Astrocyte (in vitro differentiated cells and primary cell): ENCODE results near the gene TEX19. TPM values are rescaled to one million over a fixed set of nuclear protein-coding genes. Genes with fewer than 3 reads are reported as not detected.

ENCODE experiments used
- DNase-seq: peaks from one replicate; pipeline ENCODE4 v3.0.0-alpha.2; 2010; ENCODE audit warnings: low read depth
- FAIRE-seq: peaks from 2 replicates; lab custom pipeline; 2011; peaks lifted over from hg19 to GRCh38; lab: Jason Lieb, UNC
- H2AFZ ChIP-seq: 2 replicates; pipeline ENCODE4 v1.6.0; 2012; ENCODE audit warnings: low read depth, low read length, inconsistent platforms
- H3K27ac ChIP-seq: 2 replicates; pipeline ENCODE4 v1.5.1; 2011; ENCODE audit warnings: low read depth, low read length, inconsistent platforms
- H3K27me3 ChIP-seq: 2 replicates; pipeline ENCODE4 v1.6.0; 2011; ENCODE audit warnings: low read length, inconsistent platforms; ENCODE audit not compliant: insufficient read depth
- H3K36me3 ChIP-seq: 2 replicates; pipeline ENCODE4 v1.5.1; 2011; ENCODE audit warnings: low read length, inconsistent platforms; ENCODE audit not compliant: insufficient read depth
- H3K4me1 ChIP-seq: 2 replicates; pipeline ENCODE4 v1.5.1; 2011; ENCODE audit warnings: low read length, inconsistent platforms; ENCODE audit not compliant: insufficient read depth
- H3K4me2 ChIP-seq: 2 replicates; pipeline ENCODE4 v1.6.0; 2012; ENCODE audit warnings: low read length, inconsistent platforms
- H3K4me3 ChIP-seq: 2 replicates; pipeline ENCODE4 v1.5.1; 2011; ENCODE audit warnings: low read depth, mild to moderate bottlenecking, low read length, inconsistent platforms; ENCODE audit not compliant: insufficient read depth
- H3K79me2 ChIP-seq: 2 replicates; pipeline ENCODE4 v1.6.0; 2012; ENCODE audit warnings: mild to moderate bottlenecking, low read length, inconsistent platforms; ENCODE audit not compliant: insufficient read depth
- H3K9ac ChIP-seq: 2 replicates; pipeline ENCODE4 v1.6.0; 2012; ENCODE audit warnings: mild to moderate bottlenecking, low read length, inconsistent platforms
- H3K9me3 ChIP-seq: 2 replicates; pipeline ENCODE4 v1.5.1; 2012; ENCODE audit warnings: low read depth, mild to moderate bottlenecking, low read length, inconsistent platforms; ENCODE audit not compliant: insufficient read depth
- H4K20me1 ChIP-seq: 2 replicates; pipeline ENCODE4 v1.6.0; 2012; ENCODE audit warnings: low read length, inconsistent platforms; ENCODE audit not compliant: insufficient read depth
- H3K27ac Mint-ChIP-seq: one replicate; pipeline ENCODE4 v1.8.0; 2021; ENCODE audit warnings: mild to moderate bottlenecking, mixed read lengths; ENCODE audit not compliant: unreplicated experiment
- H3K27me3 Mint-ChIP-seq: one replicate; pipeline ENCODE4 v1.8.0; 2021; ENCODE audit warnings: low read depth, mixed read lengths; ENCODE audit not compliant: unreplicated experiment
- H3K36me3 Mint-ChIP-seq: one replicate; pipeline ENCODE4 v1.8.0; 2021; ENCODE audit warnings: low read depth, mixed read lengths; ENCODE audit not compliant: unreplicated experiment
- H3K4me1 Mint-ChIP-seq: one replicate; pipeline ENCODE4 v1.8.0; 2021; ENCODE audit warnings: low read depth, mixed read lengths; ENCODE audit not compliant: unreplicated experiment
- H3K4me3 Mint-ChIP-seq: one replicate; pipeline ENCODE4 v1.8.0; 2021; ENCODE audit warnings: mild to moderate bottlenecking, moderate library complexity, mixed read lengths; ENCODE audit not compliant: unreplicated experiment
- H3K9me3 Mint-ChIP-seq: one replicate; pipeline ENCODE4 v1.8.0; 2021; ENCODE audit warnings: mild to moderate bottlenecking, mixed read lengths; ENCODE audit not compliant: unreplicated experiment
- EZH2 ChIP-seq: IDR thresholded peaks from 2 replicates; pipeline ENCODE4 v1.6.1; 2012; ENCODE audit warnings: mild to moderate bottlenecking, low read length, inconsistent platforms; ENCODE audit not compliant: insufficient read depth
- total RNA-seq: library from RNA; stranded (reverse); gene quantifications from 2 replicates; pipeline ENCODE4 v1.2.1, GENCODE V29; 2021
- TF ChIP-seq, protein P1 (sequence below): IDR thresholded peaks from 2 replicates; pipeline ENCODE4 v1.5.1; 2011; ENCODE audit warnings: low read depth, mild to moderate bottlenecking, inconsistent platforms, low read length, moderate library complexity; ENCODE audit not compliant: insufficient read depth

The TEX19 gene
- total RNA-seq, 1 donor from 2014 or later, result not detected

DNA sequence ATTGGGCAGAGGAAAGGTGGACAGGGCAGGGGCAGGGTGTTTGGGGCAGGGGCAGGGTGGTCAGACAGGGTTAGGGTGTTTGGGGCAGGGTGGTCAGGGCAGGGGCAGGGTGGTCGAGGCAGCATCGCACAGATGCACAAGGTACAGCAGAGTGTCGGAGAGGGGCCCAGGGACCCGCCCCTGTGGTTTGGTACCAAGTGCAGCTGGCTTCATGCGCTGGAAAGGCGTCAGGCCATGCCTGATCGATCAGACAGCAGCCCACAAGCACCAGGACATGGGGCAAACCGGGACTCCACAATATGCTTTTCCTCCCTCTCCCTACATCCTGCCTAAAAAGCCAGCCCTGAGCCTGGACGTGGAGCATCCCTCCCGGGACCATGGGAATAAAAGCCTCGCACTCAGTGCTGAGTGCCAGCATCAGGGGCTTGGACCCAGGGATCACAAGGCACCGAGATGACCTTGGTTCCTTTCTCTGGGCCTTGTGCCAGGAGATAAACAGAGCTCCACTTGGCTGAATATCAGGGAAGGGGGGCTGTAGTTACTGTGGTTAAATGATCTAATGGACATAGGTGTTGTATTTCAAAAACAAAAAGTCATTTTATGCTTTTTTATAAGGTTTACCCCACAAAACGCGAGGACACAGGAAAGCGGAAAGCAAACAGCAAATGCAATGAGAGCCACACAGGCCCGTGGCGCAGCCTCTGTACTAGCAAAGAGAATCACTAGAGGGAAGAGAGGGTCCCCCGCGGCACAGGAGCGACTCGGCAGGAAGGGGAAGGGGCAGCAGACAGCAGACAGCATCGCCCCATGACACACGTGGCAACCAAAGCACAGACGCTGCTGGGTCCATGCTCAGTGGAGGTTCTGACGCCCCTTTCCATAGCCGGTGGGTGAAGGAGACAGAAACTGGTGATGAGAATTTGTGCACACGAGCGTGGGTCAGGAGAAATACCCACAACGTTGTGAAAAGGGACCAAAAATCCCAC, 53.8 kb downstream of the TEX19 start:
- no peak for DNase-seq
- Histone ChIP-seq H3K27ac (no peak overlapping the region), H4K20me1 (peaks cover 62% of the 10 kb centered on the region), H3K27me3 (no peaks in the 10 kb centered on the region), H2AFZ (no peak overlapping the region), H3K79me2 (peaks cover under 1% of the 10 kb centered on the region), H3K9me3 (no peaks in the 10 kb centered on the region), H3K9ac (no peak overlapping the region), H3K4me1 (peaks cover 3% of the 10 kb centered on the region), H3K36me3 (no peaks in the 10 kb centered on the region), H3K4me3 (no peak overlapping the region), H3K4me2 (no peak overlapping the region)
- no peaks in the 10 kb centered on the region for H3K4me1 Mint-ChIP-seq
- peak overlapping the region; percentile 21 for H3K4me3 Mint-ChIP-seq
- H3K36me3 Mint-ChIP-seq, result no peaks in the 10 kb centered on the region
- FAIRE-seq, result no peak
- no peak overlapping the region for H3K27ac Mint-ChIP-seq
- no peaks in the 10 kb centered on the region for H3K27me3 Mint-ChIP-seq
- TF ChIP-seq EZH2, result no peak
- TF ChIP-seq, protein P1, sequence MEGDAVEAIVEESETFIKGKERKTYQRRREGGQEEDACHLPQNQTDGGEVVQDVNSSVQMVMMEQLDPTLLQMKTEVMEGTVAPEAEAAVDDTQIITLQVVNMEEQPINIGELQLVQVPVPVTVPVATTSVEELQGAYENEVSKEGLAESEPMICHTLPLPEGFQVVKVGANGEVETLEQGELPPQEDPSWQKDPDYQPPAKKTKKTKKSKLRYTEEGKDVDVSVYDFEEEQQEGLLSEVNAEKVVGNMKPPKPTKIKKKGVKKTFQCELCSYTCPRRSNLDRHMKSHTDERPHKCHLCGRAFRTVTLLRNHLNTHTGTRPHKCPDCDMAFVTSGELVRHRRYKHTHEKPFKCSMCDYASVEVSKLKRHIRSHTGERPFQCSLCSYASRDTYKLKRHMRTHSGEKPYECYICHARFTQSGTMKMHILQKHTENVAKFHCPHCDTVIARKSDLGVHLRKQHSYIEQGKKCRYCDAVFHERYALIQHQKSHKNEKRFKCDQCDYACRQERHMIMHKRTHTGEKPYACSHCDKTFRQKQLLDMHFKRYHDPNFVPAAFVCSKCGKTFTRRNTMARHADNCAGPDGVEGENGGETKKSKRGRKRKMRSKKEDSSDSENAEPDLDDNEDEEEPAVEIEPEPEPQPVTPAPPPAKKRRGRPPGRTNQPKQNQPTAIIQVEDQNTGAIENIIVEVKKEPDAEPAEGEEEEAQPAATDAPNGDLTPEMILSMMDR, result no peak
- no peaks in the 10 kb centered on the region for H3K9me3 Mint-ChIP-seq

Other genes with a start within 250 kb of the TEX19 start
- 19.9 and 20.4 TPM in 2 replicates for gene CCDC57, start 146.4 kb upstream of the TEX19 start, total RNA-seq
- gene SLC16A3, start 130.2 kb upstream of the TEX19 start, total RNA-seq, result 292 and 385 TPM in 2 replicates
- gene CSNK1D, start 85.5 kb upstream of the TEX19 start, total RNA-seq, result 146 and 153 TPM in 2 replicates
- gene CD7, start 41.6 kb upstream of the TEX19 start, total RNA-seq, result 0.18 and 0.24 TPM in 2 replicates
- gene SECTM1, start 25.5 kb upstream of the TEX19 start, total RNA-seq, result 0.27 TPM in 1 of 2 replicates, not detected in the other
- not detected in 2 replicates for gene UTS2R, start 12.5 kb downstream of the TEX19 start, total RNA-seq
- 11.1 and 15.0 TPM in 2 replicates for gene HEXD, start 59.1 kb downstream of the TEX19 start, total RNA-seq
- gene OGFOD3, start 59.3 kb downstream of the TEX19 start, total RNA-seq, result 20.9 and 21.3 TPM in 2 replicates
- 67.3 and 68.1 TPM in 2 replicates for gene CYBC1, start 91.5 kb downstream of the TEX19 start, total RNA-seq
- gene NARF, start 99.5 kb downstream of the TEX19 start, total RNA-seq, result 62.8 and 64.4 TPM in 2 replicates
- 57.9 and 68.0 TPM in 2 replicates for gene FOXK2, start 160.5 kb downstream of the TEX19 start, total RNA-seq